HL-60 (cell line): Measurements from ENCODE around the gene ANKRD44.

Source experiments
- POLR2AphosphoS5 ChIP-seq: IDR thresholded peaks from 2 replicates; pipeline ENCODE4 v1.6.1; 2012; ENCODE audit warnings: low read depth
- SPI1 ChIP-seq: IDR thresholded peaks from 2 replicates; pipeline ENCODE4 v1.6.1; 2012; ENCODE audit warnings: low read depth, mild to moderate bottlenecking, borderline replicate concordance
- TF ChIP-seq, protein P1 (sequence below): IDR thresholded peaks from one replicate; pipeline ENCODE4 v1.5.1; 2011; ENCODE audit warnings: low read length, control low read depth, inconsistent platforms; ENCODE audit not compliant: insufficient read depth
- TF ChIP-seq, protein P2 (sequence below): IDR thresholded peaks from 2 replicates; pipeline ENCODE4 v1.6.1; 2012; ENCODE audit warnings: low read depth; ENCODE audit not compliant: insufficient replicate concordance

GRCh38 chr2:197339496-197340220, 29.1 kb upstream of the ANKRD44 start:
- TF ChIP-seq, protein P1, sequence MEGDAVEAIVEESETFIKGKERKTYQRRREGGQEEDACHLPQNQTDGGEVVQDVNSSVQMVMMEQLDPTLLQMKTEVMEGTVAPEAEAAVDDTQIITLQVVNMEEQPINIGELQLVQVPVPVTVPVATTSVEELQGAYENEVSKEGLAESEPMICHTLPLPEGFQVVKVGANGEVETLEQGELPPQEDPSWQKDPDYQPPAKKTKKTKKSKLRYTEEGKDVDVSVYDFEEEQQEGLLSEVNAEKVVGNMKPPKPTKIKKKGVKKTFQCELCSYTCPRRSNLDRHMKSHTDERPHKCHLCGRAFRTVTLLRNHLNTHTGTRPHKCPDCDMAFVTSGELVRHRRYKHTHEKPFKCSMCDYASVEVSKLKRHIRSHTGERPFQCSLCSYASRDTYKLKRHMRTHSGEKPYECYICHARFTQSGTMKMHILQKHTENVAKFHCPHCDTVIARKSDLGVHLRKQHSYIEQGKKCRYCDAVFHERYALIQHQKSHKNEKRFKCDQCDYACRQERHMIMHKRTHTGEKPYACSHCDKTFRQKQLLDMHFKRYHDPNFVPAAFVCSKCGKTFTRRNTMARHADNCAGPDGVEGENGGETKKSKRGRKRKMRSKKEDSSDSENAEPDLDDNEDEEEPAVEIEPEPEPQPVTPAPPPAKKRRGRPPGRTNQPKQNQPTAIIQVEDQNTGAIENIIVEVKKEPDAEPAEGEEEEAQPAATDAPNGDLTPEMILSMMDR = no peak
- TF ChIP-seq SPI1 (no peak), POLR2AphosphoS5 (no peak)
- TF ChIP-seq, protein P2, sequence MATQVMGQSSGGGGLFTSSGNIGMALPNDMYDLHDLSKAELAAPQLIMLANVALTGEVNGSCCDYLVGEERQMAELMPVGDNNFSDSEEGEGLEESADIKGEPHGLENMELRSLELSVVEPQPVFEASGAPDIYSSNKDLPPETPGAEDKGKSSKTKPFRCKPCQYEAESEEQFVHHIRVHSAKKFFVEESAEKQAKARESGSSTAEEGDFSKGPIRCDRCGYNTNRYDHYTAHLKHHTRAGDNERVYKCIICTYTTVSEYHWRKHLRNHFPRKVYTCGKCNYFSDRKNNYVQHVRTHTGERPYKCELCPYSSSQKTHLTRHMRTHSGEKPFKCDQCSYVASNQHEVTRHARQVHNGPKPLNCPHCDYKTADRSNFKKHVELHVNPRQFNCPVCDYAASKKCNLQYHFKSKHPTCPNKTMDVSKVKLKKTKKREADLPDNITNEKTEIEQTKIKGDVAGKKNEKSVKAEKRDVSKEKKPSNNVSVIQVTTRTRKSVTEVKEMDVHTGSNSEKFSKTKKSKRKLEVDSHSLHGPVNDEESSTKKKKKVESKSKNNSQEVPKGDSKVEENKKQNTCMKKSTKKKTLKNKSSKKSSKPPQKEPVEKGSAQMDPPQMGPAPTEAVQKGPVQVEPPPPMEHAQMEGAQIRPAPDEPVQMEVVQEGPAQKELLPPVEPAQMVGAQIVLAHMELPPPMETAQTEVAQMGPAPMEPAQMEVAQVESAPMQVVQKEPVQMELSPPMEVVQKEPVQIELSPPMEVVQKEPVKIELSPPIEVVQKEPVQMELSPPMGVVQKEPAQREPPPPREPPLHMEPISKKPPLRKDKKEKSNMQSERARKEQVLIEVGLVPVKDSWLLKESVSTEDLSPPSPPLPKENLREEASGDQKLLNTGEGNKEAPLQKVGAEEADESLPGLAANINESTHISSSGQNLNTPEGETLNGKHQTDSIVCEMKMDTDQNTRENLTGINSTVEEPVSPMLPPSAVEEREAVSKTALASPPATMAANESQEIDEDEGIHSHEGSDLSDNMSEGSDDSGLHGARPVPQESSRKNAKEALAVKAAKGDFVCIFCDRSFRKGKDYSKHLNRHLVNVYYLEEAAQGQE = no peak
